HEK293 (cell line): Measurements from ENCODE around the gene PARVA.

Experiments
- CTCF ChIA-PET: fragments of 350-600 bp; formaldehyde crosslinking; extraction: SDS; loops from one replicate; lab custom pipeline; 2021; ENCODE audit warnings: antibody characterized with exemption; lab: Yijun Ruan, JAX
- POLR2A ChIA-PET: fragments of 300-600 bp; formaldehyde crosslinking; extraction: SDS; loops from one replicate; lab custom pipeline; 2020; ENCODE audit warnings: antibody characterized with exemption, inconsistent platforms; lab: Yijun Ruan, JAX
- H3K27ac ChIP-seq: fragments of 200-500 bp; sonication (Bioruptor generic); 2 replicates; pipeline ENCODE4 v1.5.1; 2014; ENCODE audit warnings: low read depth, low read length, control low read depth, inconsistent platforms; ENCODE audit errors: extremely low read depth
- H3K36me3 ChIP-seq, 2 experiments: fragments of 200-500 bp in 1 of 2; sonication (Bioruptor generic) in 1 of 2; 1 replicate in 1 of 2; 2 replicates in 1 of 2; pipeline ENCODE4 v1.5.1; 2014 to 2017; ENCODE audit warnings: inconsistent platforms in 2 of 2, low read length in 2 of 2; ENCODE audit not compliant: control insufficient read depth in 2 of 2, insufficient read depth in 1 of 2
- H3K4me1 ChIP-seq: fragments of 200-500 bp; sonication (Bioruptor generic); 2 replicates; pipeline ENCODE4 v1.5.1; 2014; ENCODE audit warnings: mild to moderate bottlenecking, low read length, inconsistent platforms; ENCODE audit not compliant: control insufficient read depth, insufficient read depth
- H3K4me3 ChIP-seq: 2 replicates; pipeline ENCODE4 v1.5.1; 2011; ENCODE audit warnings: low read depth, mild to moderate bottlenecking, control low read depth, low read length, moderate library complexity
- H3K9me3 ChIP-seq: fragments of 200-500 bp; sonication (Bioruptor generic); 2 replicates; pipeline ENCODE4 v1.5.1; 2014; ENCODE audit warnings: low read depth, low read length, inconsistent platforms; ENCODE audit not compliant: control insufficient read depth, insufficient read depth
- BCL11B ChIP-seq: fragments of 450-650 bp; formaldehyde crosslinking; IDR thresholded peaks from 2 replicates; pipeline ENCODE4 v1.5.1; 2016; ENCODE audit warnings: low read depth, missing biosample characterization, missing genetic modification characterization
- FEZF1 ChIP-seq: fragments of 450-650 bp; formaldehyde crosslinking; IDR thresholded peaks from 2 replicates; pipeline ENCODE4 v1.5.1; 2016; ENCODE audit warnings: missing biosample characterization, missing genetic modification characterization
- KLF7 ChIP-seq: fragments of 450-650 bp; formaldehyde crosslinking; IDR thresholded peaks from 2 replicates; pipeline ENCODE4 v1.5.1; 2016; ENCODE audit warnings: missing biosample characterization, missing genetic modification characterization, borderline replicate concordance
- MYNN ChIP-seq: fragments of 450-650 bp; formaldehyde crosslinking; IDR thresholded peaks from 2 replicates; pipeline ENCODE4 v1.5.1; 2016; ENCODE audit warnings: missing biosample characterization, missing genetic modification characterization, borderline replicate concordance
- PRDM2 ChIP-seq: fragments of 450-650 bp; formaldehyde crosslinking; IDR thresholded peaks from 2 replicates; pipeline ENCODE4 v1.5.1; 2016; ENCODE audit warnings: missing biosample characterization, missing genetic modification characterization, borderline replicate concordance
- PRDM4 ChIP-seq: fragments of 450-650 bp; formaldehyde crosslinking; IDR thresholded peaks from 2 replicates; pipeline ENCODE4 v1.5.1; 2017; ENCODE audit warnings: missing biosample characterization, missing genetic modification characterization
- SCRT2 ChIP-seq: fragments of 450-650 bp; formaldehyde crosslinking; IDR thresholded peaks from 2 replicates; pipeline ENCODE4 v1.5.1; 2016; ENCODE audit warnings: missing biosample characterization, missing genetic modification characterization
- WT1 ChIP-seq: fragments of 450-650 bp; formaldehyde crosslinking; IDR thresholded peaks from 2 replicates; pipeline ENCODE4 v1.5.1; 2016; ENCODE audit warnings: missing biosample characterization, missing genetic modification characterization
- YY2 ChIP-seq: fragments of 450-650 bp; formaldehyde crosslinking; IDR thresholded peaks from 2 replicates; pipeline ENCODE4 v1.5.1; 2016; ENCODE audit warnings: missing biosample characterization, missing genetic modification characterization
- ZBTB6 ChIP-seq: fragments of 450-650 bp; formaldehyde crosslinking; IDR thresholded peaks from 2 replicates; pipeline ENCODE4 v1.5.1; 2017; ENCODE audit warnings: missing biosample characterization, missing genetic modification characterization
- ZBTB7A ChIP-seq: fragments of 450-650 bp; formaldehyde crosslinking; IDR thresholded peaks from 2 replicates; pipeline ENCODE4 v1.5.1; 2016; ENCODE audit warnings: low read depth, missing biosample characterization, missing genetic modification characterization
- ZNF121 ChIP-seq: fragments of 450-650 bp; formaldehyde crosslinking; IDR thresholded peaks from 2 replicates; pipeline ENCODE4 v1.5.1; 2016; ENCODE audit warnings: missing biosample characterization, missing genetic modification characterization
- ZNF132 ChIP-seq: fragments of 450-650 bp; formaldehyde crosslinking; IDR thresholded peaks from 2 replicates; pipeline ENCODE4 v1.5.1; 2017; ENCODE audit warnings: missing biosample characterization, missing genetic modification characterization, borderline replicate concordance
- ZNF202 ChIP-seq: fragments of 450-650 bp; formaldehyde crosslinking; IDR thresholded peaks from 2 replicates; pipeline ENCODE4 v1.5.1; 2016; ENCODE audit warnings: missing biosample characterization, missing genetic modification characterization, borderline replicate concordance
- ZNF23 ChIP-seq: fragments of 450-650 bp; formaldehyde crosslinking; IDR thresholded peaks from 2 replicates; pipeline ENCODE4 v1.5.1; 2016; ENCODE audit warnings: missing biosample characterization, missing genetic modification characterization, borderline replicate concordance
- ZNF473 ChIP-seq: fragments of 450-650 bp; formaldehyde crosslinking; IDR thresholded peaks from 2 replicates; pipeline ENCODE4 v1.5.1; 2017; ENCODE audit warnings: missing biosample characterization, missing genetic modification characterization
- ZNF530 ChIP-seq: fragments of 450-650 bp; formaldehyde crosslinking; IDR thresholded peaks from 2 replicates; pipeline ENCODE4 v1.5.1; 2016; ENCODE audit warnings: low read depth, missing biosample characterization, missing genetic modification characterization
- ZNF624 ChIP-seq: fragments of 450-650 bp; formaldehyde crosslinking; IDR thresholded peaks from 2 replicates; pipeline ENCODE4 v1.5.1; 2017; ENCODE audit warnings: missing biosample characterization, missing genetic modification characterization
- ZNF670 ChIP-seq: fragments of 450-650 bp; formaldehyde crosslinking; IDR thresholded peaks from 2 replicates; pipeline ENCODE4 v1.5.1; 2016; ENCODE audit warnings: missing biosample characterization, missing genetic modification characterization, low read depth
- ZNF792 ChIP-seq: fragments of 450-650 bp; formaldehyde crosslinking; IDR thresholded peaks from 2 replicates; pipeline ENCODE4 v1.5.1; 2016; ENCODE audit warnings: missing biosample characterization, missing genetic modification characterization

The PARVA gene

GRCh38 chr11:12573707-12574485, 196.5 kb downstream of the PARVA start:
- Histone ChIP-seq H3K4me1 (no peaks in the 10 kb centered on the region), H3K9me3 (no peaks in the 10 kb centered on the region)
- TF ChIP-seq ZNF473 (tag by site-specific recombination) (no peak), ZNF132 (no peak), ZBTB7A (no peak), ZNF624 (tag by site-specific recombination) (no peak), ZNF202 (tag by site-specific recombination) (no peak), PRDM4 (tag by site-specific recombination) (no peak), SCRT2 (tag by site-specific recombination) (0 out of 2 replicates have a peak, but pooled peaks have one; percentile 15), BCL11B (tag by site-specific recombination) (no peak), FEZF1 (tag by site-specific recombination) (no peak)
- TF ChIP-seq, all 188 proteins: peak for 1
- no peak overlapping the region for H3K4me3 ChIP-seq
- H3K27ac ChIP-seq: no peak overlapping the region
- CTCF ChIA-PET: interaction anchor here (0.6 to 0.9 kb wide), 4 partner anchors 10 to 285 kb away, joined by 3 to 5 read pairs (median 3); no protein-coding TSS in a partner anchor
- POLR2A ChIA-PET: no interaction called here
- no peaks in the 10 kb centered on the region for H3K36me3 ChIP-seq

GRCh38 chr11:12577725-12578644, 200.6 kb downstream of the PARVA start:
- H3K27ac ChIP-seq: no peak overlapping the region
- H3K4me1 ChIP-seq: no peaks in the 10 kb centered on the region
- CTCF ChIA-PET: interaction anchor here (0.5 to 1.1 kb wide), 4 partner anchors 11 to 624 kb away, joined by 3 to 5 read pairs (median 3); no protein-coding TSS in a partner anchor
- no peak overlapping the region for H3K4me3 ChIP-seq
- no peaks in the 10 kb centered on the region for H3K36me3 ChIP-seq
- POLR2A ChIA-PET: no interaction called here
- no peaks in the 10 kb centered on the region for H3K9me3 ChIP-seq
- TF ChIP-seq ZNF23 (tag by site-specific recombination) (no peak), ZNF670 (tag by site-specific recombination) (no peak), MYNN (tag by site-specific recombination) (no peak), ZNF530 (tag by site-specific recombination) (no peak)

- no peaks in the 10 kb centered on the region for H3K36me3 ChIP-seq
- H3K9me3 ChIP-seq: no peaks in the 10 kb centered on the region
- H3K27ac ChIP-seq: no peak overlapping the region
- no peaks in the 10 kb centered on the region for H3K4me1 ChIP-seq
- POLR2A ChIA-PET: no interaction called here
- CTCF ChIA-PET: interaction anchor here (0.6 to 1.1 kb wide), 2 partner anchors 209 to 250 kb away, joined by 3 read pairs; no protein-coding TSS in a partner anchor
- H3K4me3 ChIP-seq: no peak overlapping the region
- no peak for TF ChIP-seq ZNF792 (tag by site-specific recombination)
- TF ChIP-seq ZNF121: no peak
- TF ChIP-seq PRDM2: no peak
- TF ChIP-seq WT1: no peak
- no peak for TF ChIP-seq KLF7
- TF ChIP-seq YY2 (tag by site-specific recombination): no peak
- TF ChIP-seq ZBTB6 (tag by site-specific recombination): no peak
Measured at GRCh38 chr11:12581416-12581815, 204.0 kb downstream of the PARVA start.
